Glomerular endothelial cell (primary cell): ENCODE measurements around the gene RANBP1. TPM values are rescaled to one million over a fixed set of nuclear protein-coding genes. Genes with fewer than 3 reads are reported as not detected.

Source experiments
- DNase-seq: peaks from one replicate; pipeline ENCODE4 v3.0.0-alpha.2; 2011; ENCODE audit warnings: low read depth, low spot score; ENCODE audit errors: extremely low read depth
- total RNA-seq: library from RNA; depleted of rRNA; stranded (reverse); fragments of >200 nt; gene quantifications from 2 replicates; pipeline ENCODE4 v1.2.3, GENCODE V29; 2015

Gene RANBP1
- total RNA-seq, 1 donor from 2014 or later = 343 TPM

- no peak for DNase-seq
Observed at GRCh38 chr22:20106849-20107237, 9.1 kb upstream of the RANBP1 start.

- DNase-seq = no peak
Observed at GRCh38 chr22:20107471-20107901, 8.4 kb upstream of the RANBP1 start.

DNA sequence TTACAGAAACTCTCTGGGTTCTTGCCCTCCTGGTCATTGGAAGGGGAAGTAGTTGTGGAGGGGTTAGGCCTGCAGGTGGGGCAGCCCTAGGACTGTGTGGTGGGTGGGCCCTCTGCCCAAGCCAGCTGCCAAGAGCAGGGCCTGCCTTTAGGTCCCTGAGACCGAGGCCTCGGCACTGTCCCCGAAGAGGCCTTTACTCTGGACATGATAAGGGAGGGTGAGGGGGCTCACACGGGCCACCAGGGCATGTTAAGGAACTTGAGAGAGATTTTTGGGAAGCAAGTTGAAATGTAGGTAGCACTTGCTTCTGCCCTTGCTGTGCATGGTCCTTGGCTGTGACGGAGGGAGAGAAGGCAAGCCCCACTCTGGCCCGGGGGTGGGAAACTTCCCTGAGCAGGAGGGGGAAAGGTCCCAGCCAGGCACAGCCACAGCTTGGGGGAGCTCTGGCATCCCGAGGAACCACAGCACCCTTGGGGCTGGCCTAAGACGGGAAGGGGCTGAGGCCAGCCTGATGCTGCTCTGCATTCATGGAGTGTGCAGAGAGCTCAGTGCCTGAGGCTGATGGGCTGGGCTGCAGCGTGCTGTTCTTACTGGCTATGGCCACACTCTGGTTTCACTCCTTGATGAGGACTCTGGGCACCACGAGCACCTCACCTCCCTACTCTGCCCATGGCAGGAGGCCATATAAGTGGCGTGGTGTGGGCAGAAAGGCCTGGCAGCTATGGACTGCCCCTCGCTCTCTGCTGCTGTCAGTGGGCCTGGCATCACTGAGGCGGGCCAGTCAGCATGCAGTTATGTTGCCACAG, 7.8 kb upstream of the RANBP1 start:
- DNase-seq = no peak

DNA sequence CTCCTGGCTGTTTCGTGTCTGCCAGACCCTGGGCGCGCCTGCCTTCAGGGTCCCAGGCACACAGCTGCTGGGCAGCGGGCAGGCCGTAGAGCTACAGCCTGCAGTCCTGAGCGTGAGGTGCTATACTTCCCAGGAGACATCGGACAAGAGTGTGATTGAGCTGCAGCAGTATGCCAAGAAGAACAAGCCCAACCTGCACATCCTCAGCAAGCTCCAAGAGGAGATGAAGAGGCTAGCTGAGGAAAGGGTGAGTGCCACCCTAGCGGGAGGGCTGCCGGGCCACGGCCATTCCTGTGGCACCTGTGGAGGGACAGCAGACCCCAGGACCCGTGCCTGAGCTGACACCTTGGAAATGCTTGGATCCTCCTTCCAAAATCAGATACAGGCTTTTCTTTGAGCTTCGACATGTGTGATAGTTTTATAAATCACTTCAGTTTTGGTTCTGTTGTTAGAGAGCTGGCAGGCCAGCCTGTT, 7.1 kb upstream of the RANBP1 start:
- DNase-seq = no peak

GRCh38 chr22:20109411-20110358, 6.2 kb upstream of the RANBP1 start:
- no peak for DNase-seq

- no peak for DNase-seq
Observed at GRCh38 chr22:20110359-20110985, 5.4 kb upstream of the RANBP1 start.

GRCh38 chr22:20111045-20111688, 4.7 kb upstream of the RANBP1 start:
- no peak for DNase-seq

- no peak for DNase-seq
Observed at GRCh38 chr22:20111689-20112622, 3.9 kb upstream of the RANBP1 start.

DNA sequence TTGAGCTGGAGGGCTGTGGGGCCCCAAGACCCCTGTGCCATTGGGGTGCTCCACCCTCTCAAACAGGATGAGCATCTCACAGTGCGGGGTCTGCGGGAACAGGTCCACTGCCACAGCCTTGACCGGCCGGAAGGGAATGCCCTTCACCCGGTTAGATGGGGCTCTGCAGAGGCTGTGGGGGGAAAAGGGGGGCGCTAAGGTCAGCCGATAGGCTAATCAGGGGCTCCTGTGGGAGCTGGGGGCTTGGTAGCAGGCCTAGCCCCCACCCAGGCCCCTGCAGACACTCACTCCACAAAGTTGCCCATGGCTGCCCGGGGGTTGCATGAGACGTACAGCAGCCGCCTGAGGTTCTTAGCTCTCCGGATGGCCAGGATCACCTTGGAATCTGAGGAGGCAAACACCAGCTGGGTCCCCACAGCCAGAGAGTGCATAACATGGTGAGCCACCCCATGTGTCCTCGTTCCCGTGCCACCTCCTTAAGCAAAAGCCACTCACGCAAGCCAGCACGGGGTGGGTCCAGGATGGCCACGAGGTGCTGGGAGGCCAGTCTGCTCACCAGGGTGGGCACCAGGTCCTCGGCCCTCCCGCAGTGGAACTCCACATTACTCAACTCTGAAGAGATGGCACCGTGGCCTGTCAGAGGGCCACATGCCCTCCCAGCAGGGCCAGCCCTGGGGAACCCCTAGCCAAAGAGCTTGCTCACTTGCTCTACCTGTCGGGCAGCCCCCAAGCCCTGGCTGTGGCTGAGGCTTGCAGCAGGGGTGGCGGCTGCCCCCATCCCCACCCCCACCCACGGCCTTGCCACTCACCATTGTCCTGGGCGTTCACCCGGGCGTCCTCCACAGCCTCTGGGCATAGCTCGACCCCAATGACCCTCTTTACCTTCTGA, 3.0 kb upstream of the RANBP1 start:
- DNase-seq = no peak

- no peak for DNase-seq
Observed at GRCh38 chr22:20113551-20114310, 2.2 kb upstream of the RANBP1 start.

- no peak for DNase-seq
Observed at GRCh38 chr22:20114506-20115475, 1.1 kb upstream of the RANBP1 start.

- DNase-seq = no peak
Observed at GRCh38 chr22:20116376-20116950, 559 bp downstream of the RANBP1 start.

GRCh38 chr22:20116951-20117632, 1.2 kb downstream of the RANBP1 start, which contains the start of gene TRMT2A:
TRMT2A (minus strand) TSS chr22:20117226; CDS start chr22:20116906, 320 bp downstream.
- peak; percentile 76 for DNase-seq

DNA sequence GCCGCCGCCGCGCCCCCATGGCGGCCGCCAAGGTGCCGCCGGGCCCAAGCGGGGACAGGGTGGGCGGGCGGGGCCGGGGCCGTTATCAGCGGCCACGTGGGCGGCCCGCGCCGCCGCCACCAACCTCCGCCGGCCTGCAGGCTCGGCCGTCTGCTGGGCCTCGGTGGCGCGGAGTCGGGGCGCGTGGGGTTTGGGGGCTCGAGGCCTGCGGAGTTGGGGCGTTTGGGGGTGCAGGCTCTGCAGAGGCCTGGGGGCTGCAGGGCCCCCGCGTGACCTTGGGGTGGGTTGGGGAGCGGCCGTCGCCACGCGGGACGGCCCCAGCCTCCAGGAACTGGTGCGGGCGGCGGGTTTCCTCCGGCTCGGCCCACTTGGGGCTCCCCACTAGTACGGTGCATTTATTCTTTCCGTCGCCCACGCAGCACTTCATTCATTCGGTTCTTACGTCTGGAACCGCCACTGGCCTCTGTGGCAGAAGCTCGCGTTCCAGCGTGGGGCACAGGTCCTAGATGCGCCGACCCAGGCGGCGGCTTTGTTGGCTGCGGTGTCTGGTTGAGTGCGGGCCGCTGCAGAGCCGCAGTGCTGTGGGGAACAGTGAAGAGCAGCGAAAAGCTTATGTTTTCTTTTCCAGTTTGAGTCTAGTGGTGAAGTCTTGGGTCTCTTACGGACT, 1.9 kb downstream of the RANBP1 start:
- DNase-seq = no peak
